GM18520 (cell line): ENCODE data around the gene DESI2.

ENCODE experiments used
- ATAC-seq: cut with Tn5 transposase; IDR thresholded peaks from one replicate; pipeline ENCODE4 v1.9.1; 2021; ENCODE audit not compliant: unreplicated experiment

The DESI2 gene

GRCh38 chr1:244652623-244653438 is at the start of gene DESI2:
DESI2 (plus strand) TSS chr1:244653126; CDS start chr1:244653314, 188 bp downstream.
- ATAC-seq: peak; percentile 95

DNA sequence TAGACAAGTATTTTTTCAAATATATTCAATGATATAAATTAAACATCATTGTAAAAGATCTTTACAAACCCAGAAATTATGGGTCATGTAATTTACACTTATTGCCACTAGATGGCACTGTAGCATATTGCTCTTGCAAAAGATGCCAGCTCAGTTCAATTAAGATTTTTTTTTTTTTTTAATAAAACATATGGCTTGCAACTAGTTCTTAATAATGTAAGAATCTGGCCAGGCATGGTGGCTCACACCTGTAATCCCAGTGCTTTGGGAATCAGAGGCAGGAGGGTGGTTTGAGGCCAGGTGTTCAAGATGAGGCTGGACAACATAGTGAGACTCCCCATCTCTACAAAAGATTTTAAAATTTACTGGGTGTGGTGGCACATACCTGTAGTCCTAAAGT is 49.4 kb upstream of the DESI2 start:
- ATAC-seq: no peak

- no peak for ATAC-seq
Measured at GRCh38 chr1:244605835-244606370, 47.0 kb upstream of the DESI2 start.

DNA sequence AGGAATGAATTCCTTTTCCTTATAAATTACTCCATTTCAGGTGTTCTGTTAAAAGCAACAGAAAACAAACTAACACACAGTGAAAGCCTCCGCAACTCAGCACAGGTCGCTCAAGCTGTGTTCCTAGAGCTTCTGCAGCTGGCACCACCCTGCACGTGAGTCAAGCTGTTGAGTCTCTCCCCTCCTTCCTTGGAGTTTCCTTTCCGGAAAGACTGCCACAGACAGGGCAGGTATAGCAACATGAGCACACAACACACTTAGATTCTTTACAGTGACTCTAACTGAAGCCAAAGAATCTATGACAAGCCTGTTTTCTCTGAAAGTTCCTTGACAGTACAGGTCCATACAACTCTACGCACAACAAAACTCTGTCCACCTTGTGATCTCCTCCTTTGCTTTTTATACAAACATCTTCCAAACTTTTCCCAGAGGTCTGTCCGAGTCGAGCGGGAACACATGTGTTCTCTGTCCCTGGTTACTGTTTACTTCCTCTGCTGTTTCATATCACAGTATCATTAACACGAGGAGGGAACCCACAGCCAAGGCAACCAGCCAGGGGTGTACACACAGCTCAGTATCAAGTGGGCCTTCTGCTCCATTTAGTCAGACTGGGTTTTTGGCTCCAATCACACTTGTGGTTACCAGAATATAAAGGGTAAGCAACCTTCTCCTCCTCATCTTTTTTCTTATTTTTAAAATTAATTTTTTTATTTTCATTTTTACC is 38.7 kb upstream of the DESI2 start:
- no peak for ATAC-seq

GRCh38 chr1:244614879-244615278 is 38.0 kb upstream of the DESI2 start:
- ATAC-seq: no peak

DNA sequence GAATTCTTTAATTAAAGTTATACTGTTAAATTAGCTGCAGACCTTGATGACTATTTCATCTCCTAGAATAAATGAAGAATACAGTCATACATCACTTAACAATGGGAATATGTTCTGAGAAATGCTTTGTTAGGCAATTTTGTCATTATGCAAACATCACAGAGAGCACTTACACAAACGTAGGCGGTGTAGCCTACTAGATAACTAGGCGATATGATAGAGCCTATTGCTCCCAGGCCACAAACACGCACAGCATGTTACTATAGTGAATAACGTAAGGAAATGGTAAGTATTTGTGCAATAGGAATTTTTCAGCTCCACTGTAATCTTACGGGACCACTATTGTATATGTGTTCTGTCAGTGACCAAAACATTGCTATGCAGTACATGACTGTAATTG is 37.6 kb upstream of the DESI2 start:
- no peak for ATAC-seq

- ATAC-seq: no peak
Measured at GRCh38 chr1:244626709-244627108, 26.2 kb upstream of the DESI2 start.

GRCh38 chr1:244628789-244629188 is 24.1 kb upstream of the DESI2 start:
- no peak for ATAC-seq

GRCh38 chr1:244633140-244633539 is 19.8 kb upstream of the DESI2 start:
- no peak for ATAC-seq

DNA sequence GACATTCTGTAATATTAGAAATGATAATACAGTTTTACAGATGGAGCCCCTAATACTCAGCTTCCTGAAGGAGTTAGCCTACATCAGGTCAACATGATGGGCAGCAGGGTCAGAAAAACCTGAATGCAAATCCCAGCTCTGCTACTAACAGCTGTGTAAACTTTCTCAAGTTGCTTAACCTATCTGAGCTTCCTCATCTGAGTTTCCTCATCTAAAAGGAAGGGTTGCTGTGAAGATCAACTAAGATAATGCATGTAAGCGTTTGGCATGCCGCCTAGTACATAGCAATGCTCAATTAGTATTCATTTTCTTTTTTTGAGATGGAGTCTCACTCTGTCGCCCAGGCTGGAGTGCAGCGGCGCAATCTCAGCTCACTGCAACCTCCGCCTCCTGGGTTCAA is 18.4 kb upstream of the DESI2 start:
- no peak for ATAC-seq

DNA sequence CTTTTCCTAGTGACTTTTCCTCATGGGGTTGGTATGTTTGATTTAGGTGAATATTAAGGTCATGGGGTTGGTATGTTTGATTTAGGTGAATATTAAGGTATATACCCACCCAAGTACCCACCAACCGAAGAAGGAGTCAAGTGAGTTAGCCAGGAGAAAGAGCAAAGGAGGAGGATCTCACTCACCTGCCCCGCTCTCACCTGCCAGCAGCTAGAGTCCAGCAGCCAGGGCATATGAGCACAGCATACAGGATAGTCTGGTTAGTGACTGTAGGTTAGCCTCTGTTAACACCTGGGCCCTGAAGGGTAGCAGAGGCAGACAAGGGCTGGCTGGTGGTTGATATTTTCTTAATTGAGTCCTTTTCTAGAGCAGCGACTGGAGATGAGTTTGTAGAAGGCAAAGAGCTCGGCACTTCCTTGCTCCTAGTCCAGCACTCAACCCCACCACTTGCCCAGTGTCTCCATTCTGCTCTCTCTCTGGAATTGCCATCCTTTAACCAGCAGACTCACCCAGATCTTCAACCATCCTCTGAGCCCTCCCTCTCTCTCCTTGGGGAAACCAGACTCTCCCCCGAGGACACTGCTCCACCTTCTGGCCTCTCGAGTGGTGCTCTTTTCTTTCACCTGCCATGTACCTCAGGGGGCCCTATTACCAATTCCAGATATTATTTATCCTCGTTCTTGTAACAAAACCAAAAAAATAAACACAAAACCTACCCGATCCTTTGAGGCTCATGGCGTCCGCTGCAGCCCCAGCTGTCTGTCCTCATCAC is 16.3 kb upstream of the DESI2 start:
- no peak for ATAC-seq

DNA sequence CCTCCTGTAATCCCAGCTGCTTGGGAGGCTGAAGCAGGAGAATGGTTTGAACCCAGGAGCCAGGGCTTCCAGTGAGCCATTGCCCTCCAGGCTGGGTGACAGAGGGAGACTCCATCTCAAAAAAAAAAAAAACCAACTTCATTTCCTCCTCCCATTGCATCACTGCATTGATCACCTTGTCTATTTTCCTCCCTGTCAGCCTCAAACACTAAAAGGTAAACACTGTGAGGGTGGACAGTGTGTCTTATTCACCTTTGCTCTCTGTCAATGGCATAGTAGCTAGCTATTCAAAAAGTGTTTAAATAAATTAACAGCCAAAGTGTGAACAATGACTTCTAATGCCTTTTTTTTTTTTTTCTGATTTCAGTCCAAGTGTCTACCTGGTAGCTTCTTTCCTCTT is 13.4 kb upstream of the DESI2 start:
- ATAC-seq: no peak

DNA sequence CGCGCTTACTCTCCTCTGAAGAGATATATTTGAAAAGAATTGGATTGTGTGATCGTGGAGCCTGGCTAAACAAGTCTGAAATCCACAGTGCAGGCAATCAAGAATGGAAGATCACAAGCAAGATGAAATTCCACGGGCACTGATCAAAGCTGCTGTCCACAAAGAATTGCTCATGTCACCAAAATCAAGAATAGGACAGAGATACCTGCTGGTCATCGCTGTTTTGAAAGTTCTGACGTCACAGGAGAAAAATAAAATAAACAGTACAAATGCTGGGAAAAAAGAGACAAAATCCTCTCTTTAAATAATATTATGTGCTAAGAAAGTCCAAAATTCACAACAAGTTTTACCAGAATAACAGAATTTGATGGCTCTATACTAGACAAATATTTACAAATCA is 12.0 kb upstream of the DESI2 start:
- no peak for ATAC-seq

DNA sequence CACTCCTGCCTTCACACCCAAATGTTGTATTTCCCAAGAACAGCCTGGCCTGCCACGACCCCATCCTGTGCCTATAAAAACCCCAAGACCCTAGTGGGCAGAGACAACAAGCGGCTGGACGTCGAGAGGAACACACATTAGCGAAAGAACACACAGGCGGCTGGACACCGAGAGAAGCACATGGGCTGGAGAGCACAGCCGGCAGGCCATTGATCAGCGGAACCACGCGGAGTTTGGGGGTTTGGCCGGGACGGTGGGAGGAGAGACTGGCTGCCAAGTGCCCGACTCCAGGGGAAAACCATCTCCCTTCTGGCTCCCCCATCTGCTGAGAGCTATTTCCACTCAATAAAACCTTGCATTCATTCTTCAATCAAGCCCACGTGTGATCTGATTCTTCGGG is 10.4 kb upstream of the DESI2 start:
- no peak for ATAC-seq

DNA sequence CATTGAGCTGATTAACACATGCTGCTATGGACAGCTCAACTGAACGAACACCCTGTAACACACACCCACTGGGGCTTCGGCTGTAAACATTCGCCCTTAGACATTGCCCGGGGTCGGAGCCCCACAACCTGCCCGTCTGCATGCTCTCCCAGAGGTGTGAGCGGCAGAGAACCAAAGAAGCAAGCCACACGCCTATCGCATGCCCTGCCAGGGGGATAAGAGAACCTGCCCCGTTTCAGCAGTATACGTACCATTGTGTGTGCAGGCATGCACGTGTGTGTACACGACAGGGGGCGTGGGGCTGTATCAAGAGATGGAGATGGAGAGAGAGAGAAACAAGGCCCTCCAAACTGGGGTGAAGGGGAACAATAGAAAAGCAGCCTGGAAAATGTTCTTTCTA is 9.9 kb upstream of the DESI2 start:
- ATAC-seq: no peak

- ATAC-seq: no peak
Measured at GRCh38 chr1:244645414-244645813, 7.5 kb upstream of the DESI2 start.

DNA sequence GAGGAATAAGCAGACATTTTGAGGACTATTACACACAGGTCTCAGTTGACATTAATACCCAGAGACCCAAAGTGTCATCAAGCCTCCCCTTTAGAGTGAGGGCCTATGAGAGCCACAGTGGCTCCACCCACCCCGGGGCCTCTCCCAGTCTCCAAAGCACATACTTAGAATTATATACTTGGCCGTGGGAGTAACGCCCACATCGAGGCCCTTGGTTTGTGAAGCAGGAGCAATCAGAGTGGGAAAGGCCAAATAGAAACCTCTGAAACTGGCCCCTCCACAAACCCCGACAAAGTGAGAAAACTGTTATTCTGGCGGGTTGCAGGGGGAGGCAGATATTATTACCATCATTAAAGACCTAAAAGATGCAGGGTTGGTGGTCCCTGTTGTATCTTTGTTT is 7.0 kb upstream of the DESI2 start:
- ATAC-seq: no peak

DNA sequence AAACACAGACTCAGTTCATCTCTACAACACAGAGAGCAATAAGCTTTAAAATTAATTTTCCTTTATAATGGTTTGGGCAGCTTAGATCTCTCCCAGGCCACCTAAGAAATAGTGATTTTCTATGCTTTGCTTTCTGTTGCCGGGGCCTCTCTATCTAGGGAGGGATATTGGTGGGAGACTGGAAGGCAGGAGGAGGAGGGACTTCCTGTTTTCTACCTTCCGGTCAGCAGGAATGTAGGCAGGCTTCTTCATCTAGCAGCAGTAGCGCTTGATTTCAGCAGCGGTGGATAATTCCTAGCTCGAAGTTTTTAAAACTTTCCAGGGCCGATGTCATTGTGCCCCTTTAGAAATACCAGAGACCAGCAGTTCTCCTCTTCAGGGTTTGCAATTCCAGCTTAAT is 5.1 kb upstream of the DESI2 start:
- ATAC-seq: no peak

- ATAC-seq: no peak
Measured at GRCh38 chr1:244651956-244652622, 837 bp upstream of the DESI2 start.

DNA sequence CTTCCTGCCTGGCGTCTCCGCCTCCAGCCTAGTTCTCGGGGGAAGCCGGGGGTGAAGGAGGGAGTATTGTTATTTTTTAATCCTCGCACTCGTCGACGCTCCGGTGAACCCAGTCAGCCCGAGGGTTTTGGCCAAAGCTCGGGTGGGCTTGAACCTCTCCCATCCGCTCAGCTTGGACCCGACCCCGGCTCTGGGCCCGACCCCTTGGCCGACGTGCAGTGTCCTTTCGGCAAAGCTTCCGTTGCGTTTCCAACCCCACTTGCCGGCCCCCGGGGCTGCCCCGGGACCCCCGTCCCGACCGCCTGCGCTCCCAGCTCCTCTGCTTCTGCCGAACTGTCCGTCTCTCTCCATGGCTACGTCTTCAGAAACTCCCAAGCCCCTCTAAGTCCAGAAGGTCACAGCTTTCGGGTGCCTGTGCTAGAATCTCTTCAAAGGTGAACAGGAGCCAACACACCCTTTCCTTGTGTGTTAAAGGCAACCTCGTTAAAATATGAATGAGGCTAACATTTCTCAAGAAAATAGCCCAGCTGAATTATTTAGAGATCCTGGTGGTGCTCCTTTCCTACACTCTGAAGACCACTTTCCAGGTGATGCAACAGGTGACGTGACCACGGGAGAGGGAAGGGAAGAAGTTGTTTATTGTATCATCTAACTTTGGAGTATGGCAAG is 647 bp downstream of the DESI2 start:
- no peak for ATAC-seq
